Body of pancreas (tissue), 4 donors: Measurements from ENCODE around the gene WFIKKN1.

Source experiments
- POLR2A ChIP-seq, 3 donors: fragments of 450-650 bp; IDR thresholded peaks; one replicate each; pipeline ENCODE4 v1.6.1; 2016; ENCODE audit warnings: antibody characterized with exemption in 3 of 3, mild to moderate bottlenecking in 2 of 3
- TF ChIP-seq, protein P1 (sequence below), 7 experiments: fragments of 450-650 bp in 4 of 7; fragments of 200-600 bp in 3 of 7; sonication (generic) in 3 of 7; IDR thresholded peaks; one replicate each; pipeline ENCODE4 v1.5.1; 2016 to 2019; ENCODE audit warnings: antibody characterized with exemption in 7 of 7

DNA sequence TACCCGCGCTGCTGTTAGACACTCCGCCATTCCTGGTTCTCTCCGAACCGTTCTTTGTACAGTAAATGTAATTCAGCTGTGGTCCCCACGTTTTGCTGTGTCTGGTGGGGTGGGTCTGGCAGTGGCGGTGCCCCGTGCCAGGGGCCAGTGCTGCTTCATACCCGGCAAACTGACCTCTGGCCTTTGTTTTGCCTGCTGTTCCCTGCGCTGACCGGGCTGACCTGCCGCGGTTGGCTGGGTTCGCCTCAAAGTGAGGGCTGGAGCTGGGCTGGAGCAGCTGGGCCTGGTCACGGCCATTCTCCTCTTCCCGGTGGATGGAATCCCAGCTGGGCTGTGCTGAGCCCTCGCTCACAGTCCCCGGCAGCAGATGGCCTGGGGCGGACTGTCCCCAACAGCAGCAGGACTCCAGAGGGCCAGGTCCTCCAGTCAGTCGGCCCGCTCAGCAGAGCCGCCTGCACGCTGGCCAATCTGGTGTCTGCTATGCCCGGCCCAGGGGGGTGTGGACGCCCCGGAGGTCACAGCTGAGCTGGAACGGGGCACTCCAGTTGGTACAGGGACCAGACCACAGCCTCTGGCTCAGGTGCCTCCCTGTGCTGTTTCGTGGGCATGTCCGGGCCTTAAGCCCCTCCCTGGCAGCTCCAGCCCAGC lies 1.5 kb upstream of the WFIKKN1 start:
- TF ChIP-seq, protein P1, sequence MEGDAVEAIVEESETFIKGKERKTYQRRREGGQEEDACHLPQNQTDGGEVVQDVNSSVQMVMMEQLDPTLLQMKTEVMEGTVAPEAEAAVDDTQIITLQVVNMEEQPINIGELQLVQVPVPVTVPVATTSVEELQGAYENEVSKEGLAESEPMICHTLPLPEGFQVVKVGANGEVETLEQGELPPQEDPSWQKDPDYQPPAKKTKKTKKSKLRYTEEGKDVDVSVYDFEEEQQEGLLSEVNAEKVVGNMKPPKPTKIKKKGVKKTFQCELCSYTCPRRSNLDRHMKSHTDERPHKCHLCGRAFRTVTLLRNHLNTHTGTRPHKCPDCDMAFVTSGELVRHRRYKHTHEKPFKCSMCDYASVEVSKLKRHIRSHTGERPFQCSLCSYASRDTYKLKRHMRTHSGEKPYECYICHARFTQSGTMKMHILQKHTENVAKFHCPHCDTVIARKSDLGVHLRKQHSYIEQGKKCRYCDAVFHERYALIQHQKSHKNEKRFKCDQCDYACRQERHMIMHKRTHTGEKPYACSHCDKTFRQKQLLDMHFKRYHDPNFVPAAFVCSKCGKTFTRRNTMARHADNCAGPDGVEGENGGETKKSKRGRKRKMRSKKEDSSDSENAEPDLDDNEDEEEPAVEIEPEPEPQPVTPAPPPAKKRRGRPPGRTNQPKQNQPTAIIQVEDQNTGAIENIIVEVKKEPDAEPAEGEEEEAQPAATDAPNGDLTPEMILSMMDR (IDR thresholded peaks at IDR 0.05): no peak
- TF ChIP-seq POLR2A (IDR thresholded peaks at IDR 0.05): no peak
